ENCODE measurements around the gene COL9A2.

Gene COL9A2

GRCh38 chr1:40309374-40310128 lies 7.5 kb downstream of the COL9A2 start:
- intact Hi-C loops (cut with DNase I; ENCODE audit: low total_unique reads): no loop called here
- DNase-seq: no peak
- TF ChIP-seq CTCF (IDR thresholded peaks at IDR 0.05): no peak
- no peaks in the 10 kb centered on the region for H3K27me3 ChIP-seq
- no peaks in the 10 kb centered on the region for H3K36me3 ChIP-seq
- no peak overlapping the region for H3K4me3 ChIP-seq
- H3K27ac ChIP-seq: no peak overlapping the region
- peaks cover 0 to 21% (median 10%) of the 10 kb centered on the region in 4 donors for H3K4me1 ChIP-seq
- no peaks in the 10 kb centered on the region for H3K9me3 ChIP-seq

- intact Hi-C loops (cut with DNase I; ENCODE audit: low total_unique reads): no loop called here
- Histone ChIP-seq H3K36me3 (no peaks in the 10 kb centered on the region), H3K4me1 (peaks cover 0 to 19% (median 8%) of the 10 kb centered on the region in 4 donors), H3K4me3 (no peak overlapping the region), H3K27me3 (peaks cover 0 to 10% of the 10 kb centered on the region in 2 donors), H3K9me3 (no peaks in the 10 kb centered on the region), H3K27ac (peak overlapping the region; percentile 29 to 40)
- peak; percentile 39 to 85 for DNase-seq
- no peak for TF ChIP-seq CTCF (IDR thresholded peaks at IDR 0.05)
Observed at GRCh38 chr1:40308036-40308727, 8.9 kb downstream of the COL9A2 start.

DNA sequence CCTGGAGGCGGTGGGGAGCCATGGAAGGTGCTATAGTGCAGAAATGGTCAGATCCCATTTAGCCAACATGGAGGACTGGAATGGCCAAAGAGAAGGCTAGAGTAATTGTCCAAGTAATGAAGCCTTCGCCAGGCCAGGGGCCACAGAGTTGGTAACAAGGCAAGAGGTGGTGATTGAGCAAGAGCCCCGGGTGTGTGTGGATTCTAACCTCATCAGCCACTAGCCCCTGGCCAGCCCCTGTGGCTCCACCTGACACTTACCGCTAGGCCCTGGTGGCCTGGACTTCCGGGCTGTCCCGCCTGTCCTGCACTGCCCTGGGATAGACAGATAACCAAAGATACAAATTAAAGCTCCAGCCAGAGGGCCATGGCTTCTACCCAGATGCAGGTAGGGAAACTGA lies 9.9 kb downstream of the COL9A2 start:
- no peak for TF ChIP-seq CTCF (IDR thresholded peaks at IDR 0.05)
- DNase-seq: no peak
- Histone ChIP-seq H3K27ac (no peak overlapping the region), H3K9me3 (no peaks in the 10 kb centered on the region), H3K4me1 (peaks cover 0 to 19% (median 8%) of the 10 kb centered on the region in 4 donors), H3K36me3 (no peaks in the 10 kb centered on the region), H3K27me3 (peaks cover 0 to 10% of the 10 kb centered on the region in 2 donors), H3K4me3 (no peak overlapping the region)
- intact Hi-C loops (cut with DNase I; ENCODE audit: low total_unique reads): no loop called here

DNA sequence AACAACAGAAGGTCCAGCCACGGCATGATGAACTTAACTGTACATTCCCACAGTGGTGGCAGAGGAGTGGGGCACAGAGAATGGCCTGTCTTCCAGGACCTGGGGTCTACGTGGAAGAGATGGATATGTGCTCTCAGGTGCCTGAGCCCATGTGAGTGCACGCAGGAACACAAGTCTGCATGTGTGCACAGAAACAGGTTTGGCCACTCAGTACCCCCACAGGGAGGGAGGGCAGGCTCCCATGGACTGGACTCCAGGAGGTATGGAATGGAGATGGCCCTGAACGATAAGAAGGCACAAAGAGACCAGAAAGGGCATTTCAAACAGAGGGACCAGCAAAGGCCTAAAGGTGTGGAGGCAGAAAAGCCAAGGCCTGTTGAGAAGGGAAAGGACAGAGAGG lies 10.8 kb downstream of the COL9A2 start:
- H3K36me3 ChIP-seq: no peaks in the 10 kb centered on the region
- H3K27ac ChIP-seq: no peak overlapping the region
- no peaks in the 10 kb centered on the region for H3K9me3 ChIP-seq
- intact Hi-C loops (cut with DNase I; ENCODE audit: low total_unique reads): no loop called here
- H3K4me1 ChIP-seq: peaks cover 0 to 19% (median 8%) of the 10 kb centered on the region in 4 donors
- H3K4me3 ChIP-seq: no peak overlapping the region
- H3K27me3 ChIP-seq: peaks cover 0 to 10% of the 10 kb centered on the region in 2 donors
- no peak for DNase-seq
- TF ChIP-seq CTCF (IDR thresholded peaks at IDR 0.05): no peak

GRCh38 chr1:40305871-40306270 lies 11.2 kb downstream of the COL9A2 start:
- intact Hi-C loops (cut with DNase I; ENCODE audit: low total_unique reads): no loop called here
- H3K27ac ChIP-seq: no peak overlapping the region
- TF ChIP-seq CTCF (IDR thresholded peaks at IDR 0.05): no peak

More at GRCh38 chr1:40305871-40306270, 11.2 kb downstream of the COL9A2 start:
- peaks cover 0 to 10% of the 10 kb centered on the region in 2 donors for H3K27me3 ChIP-seq
- peaks cover 0 to 4% (median 0%) of the 10 kb centered on the region in 3 donors for H3K36me3 ChIP-seq
- H3K4me1 ChIP-seq: peaks cover 0 to 19% (median 8%) of the 10 kb centered on the region in 4 donors
- H3K4me3 ChIP-seq: no peak overlapping the region
- H3K9me3 ChIP-seq: no peaks in the 10 kb centered on the region
- no peak for DNase-seq

Data from tibial artery (tissue), 4 donors.